GM12872 (cell line): ENCODE measurements around the gene CYBRD1.

Experiments used
- CTCF ChIP-seq: IDR thresholded peaks from 3 replicates; pipeline ENCODE4 v1.5.1; 2011; ENCODE audit warnings: low read depth, mild to moderate bottlenecking, low read length, moderate library complexity; ENCODE audit not compliant: insufficient read depth

The CYBRD1 gene

GRCh38 chr2:171575606-171576005 lies 53.3 kb downstream of the CYBRD1 start:
- no peak for TF ChIP-seq CTCF

- TF ChIP-seq CTCF = no peak
Measured at GRCh38 chr2:171578127-171578803, 56.0 kb downstream of the CYBRD1 start.

- no peak for TF ChIP-seq CTCF
Measured at GRCh38 chr2:171579481-171579880, 57.2 kb downstream of the CYBRD1 start.

DNA sequence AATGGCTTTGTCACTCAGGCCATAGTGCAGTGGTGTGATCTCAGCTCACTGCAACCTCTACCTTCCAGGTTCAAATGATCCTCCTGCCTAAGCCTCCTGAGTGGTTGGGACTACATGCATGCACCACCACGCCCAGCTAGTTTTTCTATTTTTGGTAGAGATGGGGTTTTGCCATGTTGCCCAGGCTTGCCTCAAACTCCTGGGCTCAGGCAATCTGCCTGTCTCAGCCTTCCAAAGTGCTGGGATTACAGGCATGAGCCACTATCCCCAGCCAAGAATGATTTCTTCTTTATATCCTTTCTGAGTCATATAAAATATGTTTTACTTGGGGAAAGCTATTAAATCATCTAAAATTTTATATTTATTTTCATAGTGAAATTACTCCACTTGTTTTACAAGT lies 61.3 kb downstream of the CYBRD1 start:
- TF ChIP-seq CTCF = no peak

GRCh38 chr2:171584001-171584400 lies 61.7 kb downstream of the CYBRD1 start:
- TF ChIP-seq CTCF = no peak

DNA sequence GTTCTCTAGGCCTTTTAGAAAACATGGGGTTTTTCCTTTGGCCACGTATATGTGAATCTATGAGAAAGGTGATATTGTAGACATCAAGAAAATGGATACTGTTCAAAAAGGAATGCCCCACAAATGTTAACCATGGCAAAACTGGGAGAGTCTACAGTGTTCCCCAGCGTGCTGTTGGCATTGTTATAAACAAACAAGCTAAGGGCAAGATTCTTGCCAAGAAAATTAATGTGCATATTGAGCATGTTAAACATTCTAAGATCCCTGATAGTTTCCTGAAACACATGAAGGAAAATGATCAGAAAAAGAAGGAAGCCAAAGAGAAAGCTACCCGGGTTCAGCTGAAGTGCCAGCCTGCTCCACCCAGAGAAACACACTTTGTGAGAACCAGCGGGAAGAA lies 64.9 kb downstream of the CYBRD1 start:
- no peak for TF ChIP-seq CTCF

GRCh38 chr2:171587567-171587966 lies 65.3 kb downstream of the CYBRD1 start:
- TF ChIP-seq CTCF = no peak

GRCh38 chr2:171590116-171590515 lies 67.8 kb downstream of the CYBRD1 start:
- TF ChIP-seq CTCF = no peak
